Fibroblast of skin of scalp (primary cell): ENCODE data around the gene ERN1.
"Not testable (repeated sequence)": the region's sequence is repeated elsewhere in the genome, so short reads cannot be mapped to it uniquely, and the experiment has no call there.

Experiments used
- DNase-seq: peaks from one replicate; pipeline ENCODE4 v3.0.0-alpha.2; 2013

ERN1 gene

GRCh38 chr17:64134216-64134970 lies 4.4 kb upstream of the ERN1 start:
- DNase-seq, result no peak

GRCh38 chr17:64133546-64134215 lies 3.7 kb upstream of the ERN1 start:
- peak; percentile 71 for DNase-seq

GRCh38 chr17:64131606-64132270 lies 1.8 kb upstream of the ERN1 start:
- no peak for DNase-seq

GRCh38 chr17:64130559-64131001 lies 636 bp upstream of the ERN1 start:
- DNase-seq, result peak; percentile 63

- DNase-seq, result no peak
These were observed 504 bp downstream of the ERN1 start for GRCh38 chr17:64129515-64129764.

- peak; percentile 44 for DNase-seq
These were observed 993 bp downstream of the ERN1 start for GRCh38 chr17:64128787-64129514.

- no peak for DNase-seq
These were observed 3.0 kb downstream of the ERN1 start for GRCh38 chr17:64126918-64127317.

GRCh38 chr17:64125937-64126336 lies 4.0 kb downstream of the ERN1 start:
- DNase-seq, result no peak

- DNase-seq, result no peak
These were observed 5.3 kb downstream of the ERN1 start for GRCh38 chr17:64124609-64125008.

- no peak for DNase-seq
These were observed 6.8 kb downstream of the ERN1 start for GRCh38 chr17:64123114-64123513.

GRCh38 chr17:64120972-64121786 lies 8.8 kb downstream of the ERN1 start:
- not testable (repeated sequence) for DNase-seq

- no peak for DNase-seq
These were observed 9.7 kb downstream of the ERN1 start for GRCh38 chr17:64120159-64120810.

GRCh38 chr17:64117981-64118979 lies 11.7 kb downstream of the ERN1 start:
- peak; percentile 40 for DNase-seq

GRCh38 chr17:64115822-64116534 lies 14.0 kb downstream of the ERN1 start:
- DNase-seq, result peak; percentile 62

- no peak for DNase-seq
These were observed 14.8 kb downstream of the ERN1 start for GRCh38 chr17:64115043-64115698.

GRCh38 chr17:64113006-64113405 lies 16.9 kb downstream of the ERN1 start:
- no peak for DNase-seq

- DNase-seq, result no peak
These were observed 18.1 kb downstream of the ERN1 start for GRCh38 chr17:64111831-64112230.

- no peak for DNase-seq
These were observed 19.4 kb downstream of the ERN1 start for GRCh38 chr17:64110379-64111152.
